ENCODE data around the gene ZBTB16.

Gene ZBTB16

DNA sequence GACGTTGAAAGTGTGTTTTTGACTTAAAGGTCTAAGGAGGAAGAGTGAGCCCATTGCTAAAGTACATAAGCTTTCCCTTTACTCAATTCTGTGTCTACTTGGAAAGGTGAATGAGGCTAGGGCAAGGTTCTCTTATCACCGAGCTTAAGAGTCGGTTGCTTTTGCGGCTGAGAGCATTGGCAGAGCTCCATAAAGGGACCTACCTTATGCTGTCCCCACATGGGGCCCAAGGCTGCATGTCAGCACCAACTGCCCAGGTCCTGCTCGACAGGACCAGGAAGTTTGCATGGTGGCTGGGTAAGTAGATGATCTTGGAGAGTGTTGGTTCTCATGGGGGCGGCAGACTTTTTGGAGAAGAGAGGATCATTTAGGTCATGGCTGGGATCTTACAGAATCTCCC, 91.2 kb downstream of the ZBTB16 start:
- no peak overlapping the region for H3K4me3 ChIP-seq (ENCODE audit: low read depth, low read length)
- no peak for DNase-seq (ENCODE audit: low read depth)
- TF ChIP-seq, protein P1, sequence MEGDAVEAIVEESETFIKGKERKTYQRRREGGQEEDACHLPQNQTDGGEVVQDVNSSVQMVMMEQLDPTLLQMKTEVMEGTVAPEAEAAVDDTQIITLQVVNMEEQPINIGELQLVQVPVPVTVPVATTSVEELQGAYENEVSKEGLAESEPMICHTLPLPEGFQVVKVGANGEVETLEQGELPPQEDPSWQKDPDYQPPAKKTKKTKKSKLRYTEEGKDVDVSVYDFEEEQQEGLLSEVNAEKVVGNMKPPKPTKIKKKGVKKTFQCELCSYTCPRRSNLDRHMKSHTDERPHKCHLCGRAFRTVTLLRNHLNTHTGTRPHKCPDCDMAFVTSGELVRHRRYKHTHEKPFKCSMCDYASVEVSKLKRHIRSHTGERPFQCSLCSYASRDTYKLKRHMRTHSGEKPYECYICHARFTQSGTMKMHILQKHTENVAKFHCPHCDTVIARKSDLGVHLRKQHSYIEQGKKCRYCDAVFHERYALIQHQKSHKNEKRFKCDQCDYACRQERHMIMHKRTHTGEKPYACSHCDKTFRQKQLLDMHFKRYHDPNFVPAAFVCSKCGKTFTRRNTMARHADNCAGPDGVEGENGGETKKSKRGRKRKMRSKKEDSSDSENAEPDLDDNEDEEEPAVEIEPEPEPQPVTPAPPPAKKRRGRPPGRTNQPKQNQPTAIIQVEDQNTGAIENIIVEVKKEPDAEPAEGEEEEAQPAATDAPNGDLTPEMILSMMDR (IDR thresholded peaks at IDR 0.05; ENCODE audit: low read depth, low read length), result no peak
- TF ChIP-seq MAX (IDR thresholded peaks at IDR 0.05; ENCODE audit: low read depth, low read length), result no peak
- TF ChIP-seq MYC (IDR thresholded peaks at IDR 0.05; ENCODE audit: low read depth, low read length), result no peak
- TF ChIP-seq POLR2A (IDR thresholded peaks at IDR 0.05; ENCODE audit: extremely low read depth, insufficient read length), result no peak

DNA sequence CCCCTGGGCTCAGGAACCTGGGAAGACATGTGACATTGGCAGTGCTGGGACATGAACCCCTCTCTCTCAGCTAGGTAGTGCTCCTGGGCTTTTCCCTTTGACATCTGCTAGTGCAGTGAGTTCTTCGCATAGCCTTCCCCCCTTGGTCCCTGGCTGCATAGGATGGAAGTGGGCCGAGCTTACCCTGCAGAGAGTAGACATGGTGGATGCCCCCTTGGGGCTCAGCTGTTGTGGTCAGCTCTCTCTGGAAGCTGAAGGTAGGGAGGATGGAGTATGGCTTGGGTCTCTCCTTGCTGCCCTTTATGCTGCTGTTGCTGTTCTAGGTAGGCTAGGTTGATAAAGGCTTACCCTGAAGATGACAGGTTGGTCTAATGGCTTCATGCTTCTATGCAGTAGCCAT, 92.1 kb downstream of the ZBTB16 start:
- no peak for TF ChIP-seq MYC (IDR thresholded peaks at IDR 0.05; ENCODE audit: low read depth, low read length)
- TF ChIP-seq POLR2A (IDR thresholded peaks at IDR 0.05; ENCODE audit: extremely low read depth, insufficient read length), result no peak
- TF ChIP-seq, protein P1 (IDR thresholded peaks at IDR 0.05; ENCODE audit: low read depth, low read length), result no peak
- TF ChIP-seq MAX (IDR thresholded peaks at IDR 0.05; ENCODE audit: low read depth, low read length), result no peak
- no peak overlapping the region for H3K4me3 ChIP-seq (ENCODE audit: low read depth, low read length)
- DNase-seq (ENCODE audit: low read depth), result no peak

- no peak for DNase-seq (ENCODE audit: low read depth)
- H3K4me3 ChIP-seq (ENCODE audit: low read depth, low read length), result no peak overlapping the region
- TF ChIP-seq, protein P1 (IDR thresholded peaks at IDR 0.05; ENCODE audit: low read depth, low read length), result no peak
- TF ChIP-seq MAX (IDR thresholded peaks at IDR 0.05; ENCODE audit: low read depth, low read length) (no peak), MYC (IDR thresholded peaks at IDR 0.05; ENCODE audit: low read depth, low read length) (no peak)
These were observed 92.7 kb downstream of the ZBTB16 start for GRCh38 chr11:114152162-114152561.

DNA sequence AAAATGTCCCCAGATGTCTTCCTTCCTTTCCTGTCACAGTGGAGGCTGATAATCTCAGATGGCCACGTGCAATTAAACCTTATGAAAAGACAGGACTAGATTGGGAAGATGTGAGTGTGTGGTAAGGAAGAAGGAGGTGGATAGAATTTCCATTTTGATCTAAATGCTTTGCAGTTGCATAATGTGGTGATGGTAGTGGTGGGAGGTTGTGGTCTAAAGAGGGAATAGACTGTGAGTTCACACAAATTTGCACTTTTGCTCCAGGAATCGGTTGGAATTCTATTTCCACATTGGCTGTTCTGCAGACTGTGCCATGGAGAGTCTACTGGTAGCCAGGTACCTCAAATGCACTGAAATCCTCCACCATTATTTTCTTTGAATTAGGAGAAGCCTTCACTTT, 93.3 kb downstream of the ZBTB16 start:
- no peak overlapping the region for H3K4me3 ChIP-seq (ENCODE audit: low read depth, low read length)
- no peak for DNase-seq (ENCODE audit: low read depth)
- TF ChIP-seq, protein P1 (IDR thresholded peaks at IDR 0.05; ENCODE audit: low read depth, low read length), result no peak
- TF ChIP-seq MYC (IDR thresholded peaks at IDR 0.05; ENCODE audit: low read depth, low read length) (no peak), MAX (IDR thresholded peaks at IDR 0.05; ENCODE audit: low read depth, low read length) (no peak), POLR2A (IDR thresholded peaks at IDR 0.05; ENCODE audit: extremely low read depth, insufficient read length) (no peak)

GRCh38 chr11:114153224-114153623, 93.7 kb downstream of the ZBTB16 start:
- TF ChIP-seq, protein P1 (IDR thresholded peaks at IDR 0.05; ENCODE audit: low read depth, low read length), result no peak
- no peak for TF ChIP-seq MAX (IDR thresholded peaks at IDR 0.05; ENCODE audit: low read depth, low read length)
- no peak overlapping the region for H3K4me3 ChIP-seq (ENCODE audit: low read depth, low read length)
- no peak for DNase-seq (ENCODE audit: low read depth)

Measured in NB4 (cell line).